Loucy (cell line): Measurements from ENCODE around the gene AACS.
"Not testable (repeated sequence)": the region's sequence is repeated elsewhere in the genome, so short reads cannot be mapped to it uniquely, and the experiment has no call there.

Source experiments
- H2AFZ ChIP-seq: fragments of 200-600 bp; sonication (generic); 2 replicates; pipeline ENCODE4 v1.6.0; 2016; ENCODE audit warnings: antibody characterized with exemption, mild to moderate bottlenecking, low read length, moderate library complexity
- H3F3A ChIP-seq: fragments of 200-600 bp; 2 replicates; pipeline ENCODE4 v1.6.0; 2016; ENCODE audit warnings: antibody characterized with exemption, low read depth, mild to moderate bottlenecking
- H3K27me3 ChIP-seq: fragments of 200-600 bp; sonication (generic); 2 replicates; pipeline ENCODE4 v1.6.1; 2014; ENCODE audit warnings: low read length, mild to moderate bottlenecking; ENCODE audit not compliant: insufficient read depth, poor library complexity, severe bottlenecking
- H3K36me3 ChIP-seq: fragments of 200-600 bp; sonication (generic); 2 replicates; pipeline ENCODE4 v1.6.1; 2016; ENCODE audit warnings: low read length; ENCODE audit not compliant: insufficient read depth
- H3K4me1 ChIP-seq: fragments of 200-600 bp; sonication (generic); 2 replicates; pipeline ENCODE4 v1.5.1; 2014; ENCODE audit warnings: low read length, mild to moderate bottlenecking; ENCODE audit not compliant: insufficient read depth, poor library complexity, severe bottlenecking
- H3K4me2 ChIP-seq: fragments of 200-600 bp; sonication (generic); 2 replicates; pipeline ENCODE4 v1.6.0; 2014; ENCODE audit warnings: antibody characterized with exemption, low read length, low read depth, mild to moderate bottlenecking; ENCODE audit not compliant: poor library complexity, severe bottlenecking
- H3K4me3 ChIP-seq: fragments of 200-600 bp; sonication (generic); 2 replicates; pipeline ENCODE4 v1.5.1; 2014; ENCODE audit warnings: low read length, mild to moderate bottlenecking, mixed read lengths; ENCODE audit not compliant: poor library complexity, severe bottlenecking
- H3K79me2 ChIP-seq: fragments of 200-600 bp; sonication (generic); 2 replicates; pipeline ENCODE4 v1.6.1; 2014; ENCODE audit warnings: low read length; ENCODE audit not compliant: insufficient read depth
- H3K9ac ChIP-seq: fragments of 200-600 bp; sonication (generic); 2 replicates; pipeline ENCODE4 v1.6.0; 2014; ENCODE audit warnings: mild to moderate bottlenecking, low read depth, low read length, moderate library complexity; ENCODE audit not compliant: poor library complexity, severe bottlenecking
- H3K9me2 ChIP-seq: fragments of 200-600 bp; sonication (generic); replicated peaks from 2 replicates; pipeline ENCODE4 v1.6.1; 2016; ENCODE audit warnings: low read depth, low read length, mixed read lengths
- H3K9me3 ChIP-seq: fragments of 200-600 bp; sonication (generic); 2 replicates; pipeline ENCODE4 v1.6.1; 2014; ENCODE audit warnings: mild to moderate bottlenecking, antibody characterized with exemption, low read length, low read depth; ENCODE audit not compliant: insufficient read depth
- H4K20me1 ChIP-seq: fragments of 200-600 bp; sonication (generic); 2 replicates; pipeline ENCODE4 v1.6.0; 2014; ENCODE audit warnings: antibody characterized with exemption, low read length, mild to moderate bottlenecking; ENCODE audit not compliant: insufficient read depth, poor library complexity, severe bottlenecking
- CTCF ChIP-seq: fragments of 200-600 bp; sonication (generic); conservative IDR thresholded peaks from 2 replicates; pipeline ENCODE4 v1.5.1; 2014; ENCODE audit warnings: mild to moderate bottlenecking, antibody characterized with exemption, low read length
- EZH2phosphoT487 ChIP-seq: fragments of 200-600 bp; IDR thresholded peaks from 2 replicates; pipeline ENCODE4 v1.6.1; 2018; ENCODE audit warnings: antibody characterized with exemption, mild to moderate bottlenecking, moderate library complexity, borderline replicate concordance

AACS gene

GRCh38 chr12:125140279-125141209, 75.3 kb downstream of the AACS start:
- Histone ChIP-seq H4K20me1 (no peaks in the 10 kb centered on the region), H3K9me2 (no peaks in the 10 kb centered on the region), H2AFZ (no peak overlapping the region), H3K27me3 (no peaks in the 10 kb centered on the region), H3K9ac (no peak overlapping the region), H3K4me3 (no peak overlapping the region), H3K4me2 (no peak overlapping the region), H3F3A (no peaks in the 10 kb centered on the region), H3K4me1 (no peaks in the 10 kb centered on the region), H3K9me3 (no peaks in the 10 kb centered on the region), H3K36me3 (peaks cover 8% of the 10 kb centered on the region; the same call in 1 of the 2 replicates), H3K79me2 (no peaks in the 10 kb centered on the region)
- TF ChIP-seq CTCF: no peak
- TF ChIP-seq EZH2phosphoT487: no peak

GRCh38 chr12:125141210-125141573, 76.0 kb downstream of the AACS start:
- H3K79me2 ChIP-seq, H3K36me3 ChIP-seq, H3K4me1 ChIP-seq, H3K9me2 ChIP-seq, H3K4me3 ChIP-seq, H3F3A ChIP-seq, H3K9me3 ChIP-seq, H3K27me3 ChIP-seq, H3K9ac ChIP-seq, H3K4me2 ChIP-seq, H4K20me1 ChIP-seq, H2AFZ ChIP-seq: not testable (repeated sequence)

GRCh38 chr12:125142601-125143000, 77.4 kb downstream of the AACS start:
- H3K4me3 ChIP-seq: no peak overlapping the region
- no peaks in the 10 kb centered on the region for H3F3A ChIP-seq
- no peaks in the 10 kb centered on the region for H3K27me3 ChIP-seq
- no peaks in the 10 kb centered on the region for H3K4me1 ChIP-seq
- H3K9ac ChIP-seq: no peak overlapping the region
- H3K36me3 ChIP-seq: peaks cover 8% of the 10 kb centered on the region; the same call in 1 of the 2 replicates
- no peaks in the 10 kb centered on the region for H3K79me2 ChIP-seq
- no peaks in the 10 kb centered on the region for H3K9me2 ChIP-seq
- no peak for TF ChIP-seq EZH2phosphoT487
- no peak for TF ChIP-seq CTCF
- H3K4me2 ChIP-seq: no peak overlapping the region
- H4K20me1 ChIP-seq: no peaks in the 10 kb centered on the region
- no peaks in the 10 kb centered on the region for H3K9me3 ChIP-seq
- no peak overlapping the region for H2AFZ ChIP-seq

GRCh38 chr12:125143491-125143890, 78.3 kb downstream of the AACS start:
- Histone ChIP-seq H3F3A (no peaks in the 10 kb centered on the region), H3K4me1 (no peaks in the 10 kb centered on the region), H3K9me3 (no peaks in the 10 kb centered on the region), H2AFZ (no peak overlapping the region), H3K27me3 (no peaks in the 10 kb centered on the region), H4K20me1 (no peaks in the 10 kb centered on the region), H3K9ac (no peak overlapping the region), H3K4me2 (no peak overlapping the region), H3K79me2 (no peaks in the 10 kb centered on the region), H3K36me3 (no peaks in the 10 kb centered on the region), H3K4me3 (no peak overlapping the region), H3K9me2 (no peaks in the 10 kb centered on the region)
- TF ChIP-seq EZH2phosphoT487 (no peak), CTCF (no peak)
